T-helper 1 cell treated with Interleukin-12 subunit alpha and Interleukin-12 subunit beta and Interleukin-4 antibody, amounts not matched to agents 30 μg/mL and 1 μg/mL, for 36 hours (primary cell): ENCODE results near the gene PCDHA12.
A peak's percentile ranks its signal among the peaks of the same experiment; 100 is the strongest.

Source experiments
- H3K27ac Mint-ChIP-seq: one replicate; pipeline ENCODE4 v1.8.0; 2021; ENCODE audit warnings: mild to moderate bottlenecking, mixed read lengths
- H3K27me3 Mint-ChIP-seq: one replicate; pipeline ENCODE4 v1.8.0; 2021; ENCODE audit warnings: low read depth, mixed read lengths
- H3K36me3 Mint-ChIP-seq: one replicate; pipeline ENCODE4 v1.8.0; 2021; ENCODE audit warnings: low read depth, mixed read lengths
- H3K4me1 Mint-ChIP-seq: one replicate; pipeline ENCODE4 v1.8.0; 2021; ENCODE audit warnings: low read depth, mixed read lengths
- H3K4me3 Mint-ChIP-seq: one replicate; pipeline ENCODE4 v1.8.0; 2021; ENCODE audit warnings: mild to moderate bottlenecking, moderate library complexity, mixed read lengths
- H3K9me3 Mint-ChIP-seq: one replicate; pipeline ENCODE4 v1.8.0; 2021; ENCODE audit warnings: mixed read lengths

PCDHA12 gene

GRCh38 chr5:140881889-140882590 lies 6.9 kb downstream of the PCDHA12 start, which contains the start of gene PCDHA13:
Gene PCDHA13, plus strand, starts transcription at chr5:140882124. Its CDS starts 145 bp downstream, at chr5:140882269.
- Mint-ChIP-seq H3K4me3 (no peak within 1 kb of the TSS), H3K4me1 (no peaks in the 10 kb centered on the region), H3K27me3 (no peaks in the 10 kb centered on the region), H3K27ac (peak within 1 kb of the TSS; percentile 42), H3K9me3 (peaks cover 22% of the 10 kb centered on the region), H3K36me3 (peaks cover 1% of the 10 kb centered on the region)

GRCh38 chr5:140882591-140882899 lies 7.4 kb downstream of the PCDHA12 start:
- Mint-ChIP-seq H3K36me3 (peaks cover 1% of the 10 kb centered on the region), H3K4me3 (no peak overlapping the region), H3K4me1 (no peaks in the 10 kb centered on the region), H3K9me3 (peaks cover 25% of the 10 kb centered on the region), H3K27ac (peak overlapping the region; percentile 42), H3K27me3 (no peaks in the 10 kb centered on the region)

GRCh38 chr5:140883373-140883772 lies 8.3 kb downstream of the PCDHA12 start:
- Mint-ChIP-seq H3K27ac (no peak overlapping the region), H3K4me3 (no peak overlapping the region), H3K4me1 (no peaks in the 10 kb centered on the region), H3K36me3 (peaks cover 1% of the 10 kb centered on the region), H3K9me3 (peaks cover 25% of the 10 kb centered on the region), H3K27me3 (no peaks in the 10 kb centered on the region)

- Mint-ChIP-seq H3K27me3 (no peaks in the 10 kb centered on the region), H3K9me3 (peaks cover 25% of the 10 kb centered on the region), H3K27ac (no peak overlapping the region), H3K36me3 (peaks cover 1% of the 10 kb centered on the region), H3K4me1 (no peaks in the 10 kb centered on the region), H3K4me3 (no peak overlapping the region)
These were observed 9.0 kb downstream of the PCDHA12 start for GRCh38 chr5:140883927-140884697.

- peaks cover 15% of the 10 kb centered on the region for H3K9me3 Mint-ChIP-seq
- no peaks in the 10 kb centered on the region for H3K4me1 Mint-ChIP-seq
- no peak overlapping the region for H3K27ac Mint-ChIP-seq
- H3K4me3 Mint-ChIP-seq = no peak overlapping the region
- H3K36me3 Mint-ChIP-seq = no peaks in the 10 kb centered on the region
- no peaks in the 10 kb centered on the region for H3K27me3 Mint-ChIP-seq
These were observed 41.2 kb downstream of the PCDHA12 start for GRCh38 chr5:140916325-140916724.

GRCh38 chr5:140923601-140924000 lies 48.5 kb downstream of the PCDHA12 start:
- Mint-ChIP-seq H3K4me1 (no peaks in the 10 kb centered on the region), H3K27ac (no peak overlapping the region), H3K36me3 (no peaks in the 10 kb centered on the region)

GRCh38 chr5:140925806-140926442 lies 50.8 kb downstream of the PCDHA12 start, which contains the start of gene PCDHAC1:
Gene PCDHAC1, plus strand, starts transcription at chr5:140926299. Its CDS starts 594 bp downstream, at chr5:140926893.
- H3K36me3 Mint-ChIP-seq = no peaks in the 10 kb centered on the region
- H3K27me3 Mint-ChIP-seq = peaks cover 22% of the 10 kb centered on the region
- H3K9me3 Mint-ChIP-seq = peaks cover 8% of the 10 kb centered on the region
- H3K27ac Mint-ChIP-seq = no peak within 1 kb of the TSS
- H3K4me3 Mint-ChIP-seq = no peak within 1 kb of the TSS
- no peaks in the 10 kb centered on the region for H3K4me1 Mint-ChIP-seq

More at GRCh38 chr5:140923601-140924000, 48.5 kb downstream of the PCDHA12 start:
- Mint-ChIP-seq H3K4me3 (no peak overlapping the region), H3K27me3 (peaks cover 19% of the 10 kb centered on the region), H3K9me3 (peaks cover 4% of the 10 kb centered on the region)

GRCh38 chr5:140926443-140927227 lies 51.5 kb downstream of the PCDHA12 start:
- no peaks in the 10 kb centered on the region for H3K36me3 Mint-ChIP-seq
- no peaks in the 10 kb centered on the region for H3K4me1 Mint-ChIP-seq
- H3K27ac Mint-ChIP-seq = no peak overlapping the region
- H3K27me3 Mint-ChIP-seq = peaks cover 22% of the 10 kb centered on the region
- no peak overlapping the region for H3K4me3 Mint-ChIP-seq
- H3K9me3 Mint-ChIP-seq = peaks cover 8% of the 10 kb centered on the region

- no peaks in the 10 kb centered on the region for H3K4me1 Mint-ChIP-seq
- no peak overlapping the region for H3K4me3 Mint-ChIP-seq
- H3K36me3 Mint-ChIP-seq = no peaks in the 10 kb centered on the region
- no peak overlapping the region for H3K27ac Mint-ChIP-seq
- H3K9me3 Mint-ChIP-seq = peaks cover 8% of the 10 kb centered on the region
- peaks cover 22% of the 10 kb centered on the region for H3K27me3 Mint-ChIP-seq
These were observed 52.1 kb downstream of the PCDHA12 start for GRCh38 chr5:140927228-140927573.
